HCT116 (cell line): ENCODE measurements around the gene CTNNAL1. TPM values are rescaled to one million over a fixed set of nuclear protein-coding genes. Genes with fewer than 3 reads are reported as not detected.

Experiments used
- ATAC-seq: fragments of 200-7000 bp; cut with Tn5 transposase; 2 replicates; pipeline ENCODE4 v1.9.1; 2020; ENCODE audit warnings: mild to moderate bottlenecking, moderate library complexity
- BruUV-seq: library from RNA; stranded (reverse); fragments of 400-500 nt; replicated peaks from 2 replicates; lab custom pipeline; 2021; lab: Mats Ljungman, UMichigan
- CTCF ChIA-PET: fragments of 300-600 bp; sonication (Branson Sonifier 250); formaldehyde crosslinking; loops from one replicate; lab custom pipeline; 2021; ENCODE audit warnings: antibody characterized with exemption; lab: Charles Lee
- POLR2A ChIA-PET: fragments of 300-600, 350-600 bp; sonication (Branson Sonifier 250); formaldehyde crosslinking; loops from one replicate; lab custom pipeline; 2021; ENCODE audit warnings: antibody characterized with exemption; lab: Charles Lee
- RAD21 ChIA-PET, 2 experiments: fragments of 300-600 bp; sonication (Branson Sonifier 250); formaldehyde crosslinking; loops; one replicate each; lab custom pipeline; 2023; ENCODE audit warnings: low total read pairs in 2 of 2; ENCODE audit not compliant: uncharacterized antibody in 2 of 2, unreplicated experiment in 2 of 2, low non-redundant PET in 1 of 2; lab: Charles Lee
- DNase-seq: peaks from one replicate; pipeline ENCODE4 v3.0.0-alpha.2; 2010; ENCODE audit warnings: low read depth, low spot score
- H2AFZ ChIP-seq: fragments of 200-600 bp; shearing (Covaris generic), sonication (generic); 2 replicates; pipeline ENCODE4 v1.6.1; 2017; ENCODE audit warnings: low read depth, mixed run types, mixed read lengths, antibody characterized with exemption, low read length; ENCODE audit not compliant: poor library complexity, severe bottlenecking
- H3K27ac ChIP-seq: 2 replicates; pipeline ENCODE4 v1.5.1; 2012; ENCODE audit warnings: low read depth, low read length
- H3K27me3 ChIP-seq: fragments of 200-600 bp; sonication (generic); 2 replicates; pipeline ENCODE4 v1.6.1; 2016; ENCODE audit warnings: mixed run types, low read length, mixed read lengths; ENCODE audit not compliant: insufficient read depth
- H3K36me3 ChIP-seq, 2 experiments: fragments of 200-500 bp in 1 of 2; fragments of 200-600 bp in 1 of 2; sonication (Bioruptor generic) in 1 of 2; sonication (generic) in 1 of 2; 2 replicates each; pipeline versions ENCODE4 v1.5.1 to v1.6.1; 2014 to 2016; ENCODE audit warnings: low read length in 2 of 2, inconsistent platforms in 1 of 2, mixed read lengths in 1 of 2, mixed run types in 1 of 2; ENCODE audit not compliant: insufficient read depth in 2 of 2, control insufficient read depth in 1 of 2
- H3K4me1 ChIP-seq, 2 experiments: fragments of 200-600 bp in 1 of 2; sonication (generic) in 1 of 2; 2 replicates each; pipeline versions ENCODE4 v1.5.1 to v1.6.1; 2012 to 2017; ENCODE audit warnings: low read length in 2 of 2, inconsistent platforms in 1 of 2, mild to moderate bottlenecking in 1 of 2, mixed read lengths in 1 of 2, mixed run types in 1 of 2, moderate library complexity in 1 of 2; ENCODE audit not compliant: insufficient read depth in 2 of 2, control insufficient read depth in 1 of 2
- H3K4me2 ChIP-seq: fragments of 200-600 bp; sonication (generic); 2 replicates; pipeline ENCODE4 v1.6.1; 2017; ENCODE audit warnings: mixed run types, low read length, mixed read lengths
- H3K4me3 ChIP-seq, 2 experiments: fragments of 200-600 bp in 1 of 2; sonication (generic) in 1 of 2; replicated peaks in 1 of 2; 2 replicates each; pipeline ENCODE4 v1.5.1; 2011 to 2016; ENCODE audit warnings: low read length in 2 of 2, control low read depth in 1 of 2, low read depth in 1 of 2, mild to moderate bottlenecking in 1 of 2, mixed read lengths in 1 of 2, mixed run types in 1 of 2
- H3K79me2 ChIP-seq: fragments of 200-600 bp; sonication (generic); 2 replicates; pipeline ENCODE4 v1.6.1; 2017; ENCODE audit warnings: mild to moderate bottlenecking, mixed run types, low read length, moderate library complexity, mixed read lengths; ENCODE audit not compliant: insufficient read depth
- H3K9ac ChIP-seq: fragments of 200-600 bp; sonication (generic); 2 replicates; pipeline ENCODE4 v1.6.1; 2016; ENCODE audit warnings: low read length, mixed read lengths
- H3K9me2 ChIP-seq: fragments of 200-600 bp; sonication (generic), shearing (Covaris generic); 2 replicates; pipeline ENCODE4 v1.6.1; 2017; ENCODE audit warnings: mixed run types, mild to moderate bottlenecking, moderate library complexity; ENCODE audit not compliant: insufficient read depth
- H3K9me3 ChIP-seq, 2 experiments: fragments of 200-500 bp in 1 of 2; fragments of 200-600 bp in 1 of 2; sonication (Bioruptor generic) in 1 of 2; sonication (generic) in 1 of 2; 2 replicates each; pipeline ENCODE4 v1.6.1; 2014 to 2017; ENCODE audit warnings: low read length in 2 of 2, mixed read lengths in 2 of 2, inconsistent platforms in 1 of 2, low read depth in 1 of 2, mild to moderate bottlenecking in 1 of 2, mixed run types in 1 of 2, moderate library complexity in 1 of 2; ENCODE audit not compliant: control insufficient read depth in 1 of 2, insufficient read depth in 1 of 2
- H4K20me1 ChIP-seq: fragments of 200-600 bp; sonication (generic), shearing (Covaris generic); 2 replicates; pipeline ENCODE4 v1.6.1; 2017; ENCODE audit warnings: mixed run types, mild to moderate bottlenecking, moderate library complexity; ENCODE audit not compliant: insufficient read depth
- CBX3 ChIP-seq: IDR thresholded peaks from 2 replicates; pipeline ENCODE4 v1.6.1; 2012; ENCODE audit warnings: low read depth
- CEBPB ChIP-seq: IDR thresholded peaks from 2 replicates; pipeline ENCODE4 v1.6.1; 2012; ENCODE audit warnings: low read depth
- CTCF ChIP-seq, 3 experiments: fragments of 200-600 bp in 1 of 3; sonication (generic) in 1 of 3; IDR thresholded peaks in 2 of 3; conservative IDR thresholded peaks in 1 of 3; 2 replicates each; pipeline ENCODE4 v1.5.1; 2012 to 2017; ENCODE audit warnings: low read depth in 2 of 3, low read length in 2 of 3, antibody characterized with exemption in 1 of 3, borderline replicate concordance in 1 of 3, control low read depth in 1 of 3, mild to moderate bottlenecking in 1 of 3, mixed read lengths in 1 of 3, mixed run types in 1 of 3, moderate library complexity in 1 of 3; ENCODE audit not compliant: insufficient read depth in 1 of 3
- ELF1 ChIP-seq: IDR thresholded peaks from 2 replicates; pipeline ENCODE4 v1.6.1; 2012; ENCODE audit warnings: low read depth, borderline replicate concordance
- EZH2 ChIP-seq: fragments of 200-600 bp; sonication (generic); IDR thresholded peaks from 2 replicates; pipeline ENCODE4 v1.6.1; 2017; ENCODE audit warnings: antibody characterized with exemption, mixed run types
- JUND ChIP-seq: IDR thresholded peaks from 2 replicates; pipeline ENCODE4 v1.6.1; 2012
- POLR2A ChIP-seq: IDR thresholded peaks from 2 replicates; pipeline ENCODE4 v1.7.0; 2011; ENCODE audit warnings: borderline replicate concordance; ENCODE audit not compliant: insufficient read depth, insufficient read length; ENCODE audit errors: extremely low read depth
- POLR2AphosphoS5 ChIP-seq: IDR thresholded peaks from 2 replicates; pipeline ENCODE4 v1.6.1; 2011; ENCODE audit warnings: mild to moderate bottlenecking, low read depth, low read length, moderate library complexity
- REST ChIP-seq: IDR thresholded peaks from 2 replicates; pipeline ENCODE4 v1.6.1; 2012; ENCODE audit warnings: low read depth
- SIN3A ChIP-seq: IDR thresholded peaks from 2 replicates; pipeline ENCODE4 v1.6.1; 2012; ENCODE audit warnings: low read depth
- TCF7L2 ChIP-seq: IDR thresholded peaks from 2 replicates; pipeline ENCODE4 v1.7.0; 2011; ENCODE audit warnings: borderline replicate concordance, inconsistent platforms; ENCODE audit not compliant: insufficient read depth, insufficient read length; ENCODE audit errors: extremely low read depth
- YY1 ChIP-seq: IDR thresholded peaks from 2 replicates; pipeline ENCODE4 v1.6.1; 2011; ENCODE audit warnings: low read length, low read depth, moderate library complexity, mild to moderate bottlenecking; ENCODE audit not compliant: insufficient replicate concordance; ENCODE audit errors: extremely low read depth
- ZNF274 ChIP-seq: fragments of 200-500 bp; sonication (Bioruptor generic); IDR thresholded peaks from 2 replicates; pipeline ENCODE4 v1.6.1; 2014; ENCODE audit warnings: mild to moderate bottlenecking, low read depth, low read length, inconsistent platforms
- intact Hi-C: fragments of 100-400 bp; cut with micrococcal nuclease; formaldehyde crosslinking; loops from 2 replicates; pipeline ENCODE4 v1.10.0; 2022
- total RNA-seq: library from RNA; stranded (reverse); gene quantifications from one replicate; pipeline ENCODE4 v1.2.1, GENCODE V29; 2021; ENCODE audit not compliant: unreplicated experiment

The CTNNAL1 gene
- total RNA-seq, 1 experiment from 2014 or later, result 87.2 TPM

- intact Hi-C loops, result no loop called here
- Histone ChIP-seq H3K4me2 (no peak overlapping the region), H4K20me1 (no peaks in the 10 kb centered on the region), H3K27me3 (no peaks in the 10 kb centered on the region), H3K9me2 (no peaks in the 10 kb centered on the region), H3K36me3 (peaks cover 24 to 43% of the 10 kb centered on the region in 2 experiments), H3K9me3 (no peaks in the 10 kb centered on the region), H3K4me1 (no peaks in the 10 kb centered on the region), H3K27ac (no peak overlapping the region), H3K9ac (no peak overlapping the region), H2AFZ (no peak overlapping the region), H3K79me2 (no peaks in the 10 kb centered on the region), H3K4me3 (no peak overlapping the region)
- DNase-seq (no peak), ATAC-seq (no peak)
- RAD21 ChIA-PET, result no interaction called here
- POLR2A ChIA-PET, result no interaction called here
- TF ChIP-seq EZH2 (no peak), REST (no peak), JUND (no peak), CEBPB (no peak), ELF1 (no peak), CBX3 (no peak), TCF7L2 (no peak)
- CTCF ChIA-PET, result no interaction called here
- BruUV-seq, result no TSS peak
Observed at GRCh38 chr9:108913391-108913790, 99.9 kb downstream of the CTNNAL1 start.

GRCh38 chr9:108911820-108912219 is 101.5 kb downstream of the CTNNAL1 start:
- Histone ChIP-seq H3K9ac (no peak overlapping the region), H4K20me1 (no peaks in the 10 kb centered on the region), H3K27me3 (no peaks in the 10 kb centered on the region), H3K27ac (no peak overlapping the region), H3K4me2 (no peak overlapping the region), H3K36me3 (peaks cover 25 to 47% of the 10 kb centered on the region in 2 experiments), H3K9me2 (no peaks in the 10 kb centered on the region), H2AFZ (no peak overlapping the region), H3K4me1 (no peaks in the 10 kb centered on the region), H3K4me3 (no peak overlapping the region), H3K9me3 (no peaks in the 10 kb centered on the region), H3K79me2 (no peaks in the 10 kb centered on the region)
- POLR2A ChIA-PET, result no interaction called here
- CTCF ChIA-PET, result no interaction called here
- DNase-seq (no peak), ATAC-seq (no peak)
- BruUV-seq, result no TSS peak
- intact Hi-C loops, result no loop called here
- RAD21 ChIA-PET, result no interaction called here
- TF ChIP-seq CEBPB (no peak), POLR2A (no peak), SIN3A (no peak), POLR2AphosphoS5 (no peak), ELF1 (no peak), CTCF (IDR thresholded peaks at IDR 0.05 in 2 of 3, conservative IDR thresholded peaks at IDR 0.05 in 1 of 3; ENCODE audit: borderline replicate concordance in 1 of 3, insufficient read depth in 1 of 3, low read depth in 2 of 3, low read length in 2 of 3) (no peak), ZNF274 (no peak), YY1 (no peak)
